IPS-NIHi7 (cell line): ENCODE measurements around the gene CDH23.

ENCODE experiments used
- DNase-seq: peaks from one replicate; pipeline ENCODE4 v3.0.0; 2012; ENCODE audit warnings: mixed read lengths; ENCODE audit errors: extremely low spot score

The CDH23 gene

DNA sequence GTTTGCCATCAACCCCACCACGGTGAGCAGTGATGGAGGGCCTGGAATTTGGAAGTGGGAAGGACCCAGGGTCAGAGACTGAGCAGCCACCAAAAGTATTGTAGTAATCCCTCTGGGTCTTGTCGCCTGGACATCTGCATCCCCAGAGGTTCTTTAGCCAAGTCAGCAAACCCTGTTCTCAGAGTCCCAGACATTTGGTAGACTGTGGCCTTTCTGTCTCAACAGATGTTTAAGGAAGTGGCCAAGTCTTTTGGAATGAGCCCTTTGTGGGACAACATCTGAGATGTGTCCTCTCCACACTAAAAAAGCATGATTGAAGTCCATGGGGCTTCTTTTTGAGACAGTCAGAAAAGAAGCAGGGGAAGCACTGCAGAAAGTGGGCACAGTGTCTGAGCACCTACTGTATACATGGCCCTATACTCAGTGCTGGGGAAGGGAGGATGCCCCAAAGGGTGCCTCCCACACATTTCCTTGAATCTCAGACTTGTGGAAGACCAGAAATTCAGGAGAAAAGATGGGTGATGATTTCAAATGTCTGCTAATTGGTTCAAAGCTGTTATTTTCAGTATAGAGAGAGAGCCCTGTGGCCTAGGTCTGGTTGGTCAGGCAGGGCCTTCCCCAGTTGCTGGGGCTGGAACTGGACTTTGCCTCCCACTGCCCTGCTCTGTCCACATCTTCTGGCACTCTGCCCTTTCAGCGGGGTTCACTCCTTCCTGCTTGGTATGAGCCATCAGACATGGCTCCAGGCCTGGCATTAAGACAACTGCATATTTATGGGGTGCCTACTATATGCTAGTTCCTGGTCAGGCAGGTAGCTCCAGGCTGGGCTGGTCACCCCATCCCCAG lies 403.1 kb downstream of the CDH23 start:
- no peak for DNase-seq

DNA sequence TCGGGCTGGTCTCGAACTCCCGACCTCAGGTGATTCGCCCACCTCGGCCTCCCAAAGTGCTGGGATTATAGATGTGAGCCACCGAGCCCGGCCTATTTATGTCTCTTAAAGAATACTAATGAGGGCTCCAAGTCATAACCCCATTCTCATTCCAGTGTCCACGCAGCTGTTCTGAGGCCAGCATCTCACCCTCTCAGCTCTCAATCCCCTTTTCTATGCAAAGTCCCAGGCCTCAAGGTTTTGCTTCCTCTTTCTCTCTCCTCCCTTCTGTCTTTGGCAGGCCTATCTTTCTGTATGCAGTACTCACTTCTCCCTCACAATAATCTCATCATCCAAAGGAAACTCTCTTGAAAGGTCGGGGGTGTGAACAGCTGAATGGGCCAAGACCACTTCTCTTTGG lies 404.6 kb downstream of the CDH23 start:
- DNase-seq = no peak

DNA sequence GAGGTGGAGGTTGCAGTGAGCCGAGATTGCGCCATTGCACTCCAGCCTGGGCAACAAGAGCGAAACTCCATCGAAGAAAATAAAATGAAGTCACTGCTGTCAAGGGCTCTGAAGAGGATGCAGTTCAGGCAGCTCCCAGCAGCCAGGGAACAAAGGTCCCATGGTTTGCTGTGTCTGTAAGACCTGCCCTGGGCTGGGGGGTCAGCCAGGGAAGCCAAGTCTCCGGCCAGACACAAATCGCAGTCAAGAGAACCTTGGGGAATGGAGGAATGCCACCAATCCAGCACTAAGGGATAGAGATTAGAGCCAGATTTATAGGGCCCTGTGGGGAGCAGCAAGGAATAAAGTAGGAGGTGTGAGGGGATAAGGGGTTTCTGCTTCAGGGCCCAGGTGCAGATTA lies 405.5 kb downstream of the CDH23 start:
- no peak for DNase-seq

DNA sequence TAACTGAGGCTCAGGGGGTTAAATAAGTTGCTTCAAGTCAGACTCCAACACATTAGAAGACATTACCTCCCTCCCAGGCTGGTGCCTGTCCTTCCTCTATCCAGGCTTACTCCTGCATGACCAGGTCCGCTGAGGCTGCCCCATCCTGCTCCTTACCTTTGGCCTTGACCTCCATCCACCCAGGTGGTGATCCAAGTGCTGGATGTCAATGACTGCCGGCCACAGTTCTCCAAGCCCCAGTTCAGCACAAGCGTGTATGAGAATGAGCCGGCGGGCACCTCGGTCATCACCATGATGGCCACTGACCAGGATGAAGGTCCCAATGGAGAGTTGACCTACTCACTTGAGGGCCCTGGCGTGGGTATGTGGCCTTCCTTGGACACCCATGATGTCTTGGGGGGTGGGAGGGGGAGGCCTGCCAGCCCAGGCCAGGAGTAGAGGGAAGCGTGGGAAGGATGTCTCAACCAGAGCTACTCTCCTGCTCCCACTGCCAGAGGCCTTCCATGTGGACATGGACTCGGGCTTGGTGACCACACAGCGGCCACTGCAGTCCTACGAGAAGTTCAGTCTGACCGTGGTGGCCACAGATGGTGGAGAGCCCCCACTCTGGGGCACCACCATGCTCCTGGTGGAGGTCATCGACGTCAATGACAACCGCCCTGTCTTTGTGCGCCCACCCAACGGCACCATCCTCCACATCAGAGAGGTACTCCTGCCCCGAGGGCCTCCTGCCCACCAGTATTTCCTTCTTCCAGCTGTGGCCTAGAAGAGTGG lies 406.2 kb downstream of the CDH23 start:
- DNase-seq = no peak

DNA sequence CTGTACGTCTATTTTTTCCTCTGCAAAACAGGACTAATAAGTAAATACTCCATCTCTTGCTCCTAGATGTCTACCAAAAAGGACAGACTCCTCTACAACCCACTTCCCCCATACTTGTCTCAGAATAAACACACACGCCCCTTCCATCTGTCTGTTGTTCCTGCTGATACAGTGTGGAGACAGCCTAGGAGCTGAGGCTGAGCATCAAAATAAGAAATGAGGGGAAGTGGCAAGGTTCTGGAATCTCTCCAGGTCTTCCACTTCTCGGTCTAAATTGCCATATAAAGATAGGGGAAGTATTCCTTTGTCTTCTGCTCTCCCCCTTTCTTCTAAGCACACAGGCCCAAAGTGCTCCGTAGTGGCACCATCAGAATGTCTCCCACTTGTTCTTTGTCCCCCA lies 407.4 kb downstream of the CDH23 start:
- DNase-seq = no peak

DNA sequence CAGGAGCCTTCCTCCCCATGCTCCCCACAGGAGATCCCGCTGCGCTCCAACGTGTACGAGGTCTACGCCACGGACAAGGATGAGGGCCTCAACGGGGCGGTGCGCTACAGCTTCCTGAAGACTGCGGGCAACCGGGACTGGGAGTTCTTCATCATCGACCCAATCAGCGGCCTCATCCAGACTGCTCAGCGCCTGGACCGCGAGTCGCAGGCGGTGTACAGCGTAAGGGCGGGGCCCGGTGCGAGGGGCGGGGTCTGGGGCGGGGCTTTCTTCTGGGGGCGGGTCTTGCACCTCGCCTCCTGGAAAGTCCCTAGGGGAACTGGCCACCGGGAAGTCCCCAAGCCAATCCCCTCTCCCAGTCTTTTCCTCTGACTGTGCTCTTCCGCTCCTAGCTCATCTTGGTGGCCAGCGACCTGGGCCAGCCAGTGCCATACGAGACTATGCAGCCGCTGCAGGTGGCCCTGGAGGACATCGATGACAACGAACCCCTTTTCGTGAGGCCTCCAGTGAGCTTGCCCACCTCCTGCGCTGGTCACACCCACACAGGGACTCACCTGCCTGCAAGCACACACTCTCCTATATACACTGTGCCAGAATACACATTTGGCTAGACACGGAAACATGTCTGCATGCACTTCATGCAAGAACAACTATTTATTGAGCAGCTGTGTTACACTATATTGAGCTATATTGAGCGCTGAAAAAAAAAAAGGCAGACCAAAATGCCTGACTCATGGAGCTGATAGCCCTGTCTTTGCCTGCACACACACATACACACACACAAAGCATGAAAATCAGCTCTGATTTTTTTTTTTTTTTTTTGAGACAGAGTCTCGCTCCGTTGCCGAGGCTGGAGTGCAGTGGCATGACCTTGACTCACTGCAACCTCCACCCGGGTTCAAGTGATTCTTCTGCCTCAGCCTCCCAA lies 409.3 kb downstream of the CDH23 start:
- DNase-seq = peak; percentile 96

DNA sequence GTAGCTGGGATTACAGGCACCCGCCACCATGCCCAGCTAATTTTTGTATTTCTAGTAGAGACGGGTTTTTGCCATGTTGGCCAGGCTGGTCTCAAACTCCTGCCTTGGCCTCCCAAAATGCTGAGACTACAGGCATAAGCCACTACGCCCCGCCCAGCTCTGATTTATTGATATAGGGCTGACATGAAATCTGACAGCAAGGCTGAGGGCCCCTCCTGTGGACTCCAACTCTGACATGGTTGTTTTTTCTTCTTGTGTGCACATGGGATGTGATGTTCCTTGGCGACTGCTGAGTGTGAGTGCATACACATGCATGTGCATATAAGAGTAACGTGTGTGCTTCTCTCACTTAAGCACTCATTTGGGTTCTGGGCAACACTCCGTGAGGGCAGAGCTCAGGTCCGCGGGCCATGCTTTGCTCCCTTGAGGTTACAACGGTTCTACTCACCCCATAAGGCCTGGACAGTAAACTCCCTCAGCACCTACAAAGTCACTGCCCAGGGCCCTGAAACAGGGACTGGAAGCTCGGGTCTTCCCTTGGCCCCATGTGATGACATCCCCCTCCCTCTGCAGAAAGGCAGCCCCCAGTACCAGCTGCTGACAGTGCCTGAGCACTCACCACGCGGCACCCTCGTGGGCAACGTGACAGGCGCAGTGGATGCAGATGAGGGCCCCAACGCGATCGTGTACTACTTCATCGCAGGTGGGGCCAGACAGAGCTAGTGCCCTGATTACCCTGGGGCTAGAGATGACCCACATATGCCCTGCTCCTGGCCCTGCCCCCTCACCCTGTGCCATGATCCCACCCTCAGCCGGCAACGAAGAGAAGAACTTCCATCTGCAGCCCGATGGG lies 410.2 kb downstream of the CDH23 start:
- DNase-seq = no peak

DNA sequence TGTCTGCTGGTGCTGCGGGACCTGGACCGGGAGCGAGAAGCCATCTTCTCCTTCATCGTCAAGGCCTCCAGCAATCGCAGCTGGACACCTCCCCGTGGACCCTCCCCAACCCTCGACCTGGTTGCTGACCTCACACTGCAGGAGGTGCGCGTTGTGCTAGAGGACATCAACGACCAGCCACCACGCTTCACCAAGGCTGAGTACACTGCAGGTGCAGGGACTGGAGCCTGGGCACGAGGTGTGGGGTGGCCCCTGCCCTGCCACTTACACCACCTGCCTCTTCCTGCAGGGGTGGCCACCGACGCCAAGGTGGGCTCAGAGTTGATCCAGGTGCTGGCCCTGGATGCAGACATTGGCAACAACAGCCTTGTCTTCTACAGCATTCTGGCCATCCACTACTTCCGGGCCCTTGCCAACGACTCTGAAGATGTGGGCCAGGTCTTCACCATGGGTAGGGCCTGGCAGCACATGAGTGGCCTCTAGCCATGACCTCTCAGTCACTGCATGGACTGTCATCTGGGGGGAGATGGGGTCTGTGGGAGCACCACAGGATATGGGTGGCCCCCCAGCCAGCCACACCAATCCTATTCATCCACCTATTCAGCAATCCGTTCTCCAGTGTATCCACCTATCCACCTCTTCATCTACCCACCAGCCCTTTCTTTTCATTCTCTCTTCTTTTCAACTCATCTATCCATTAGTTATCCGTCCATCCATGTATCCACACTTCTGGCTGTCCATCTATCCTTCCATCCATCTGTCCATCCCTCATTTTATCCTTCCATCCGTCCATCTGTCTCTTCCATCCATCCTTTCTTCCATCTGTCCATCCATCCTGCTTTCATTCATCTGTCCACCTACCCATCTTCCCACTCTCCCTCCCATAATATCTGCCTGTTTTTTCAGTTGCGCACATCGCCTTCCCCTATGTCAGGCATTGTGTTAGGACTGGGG lies 411.1 kb downstream of the CDH23 start:
- DNase-seq = no peak

DNA sequence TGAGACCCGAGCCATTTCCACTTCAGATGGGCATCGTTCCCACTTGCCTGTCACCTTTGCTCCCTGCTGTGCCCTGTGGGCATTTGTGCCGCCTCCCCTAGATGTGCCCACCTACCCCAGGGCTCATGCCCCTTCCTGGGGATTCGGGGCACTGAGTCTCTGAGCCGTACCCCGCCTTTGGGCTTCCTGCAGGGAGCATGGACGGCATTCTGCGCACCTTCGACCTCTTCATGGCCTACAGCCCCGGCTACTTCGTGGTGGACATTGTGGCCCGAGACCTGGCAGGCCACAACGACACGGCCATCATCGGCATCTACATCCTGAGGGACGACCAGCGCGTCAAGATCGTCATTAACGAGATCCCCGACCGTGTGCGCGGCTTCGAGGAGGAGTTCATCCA lies 412.9 kb downstream of the CDH23 start:
- no peak for DNase-seq

DNA sequence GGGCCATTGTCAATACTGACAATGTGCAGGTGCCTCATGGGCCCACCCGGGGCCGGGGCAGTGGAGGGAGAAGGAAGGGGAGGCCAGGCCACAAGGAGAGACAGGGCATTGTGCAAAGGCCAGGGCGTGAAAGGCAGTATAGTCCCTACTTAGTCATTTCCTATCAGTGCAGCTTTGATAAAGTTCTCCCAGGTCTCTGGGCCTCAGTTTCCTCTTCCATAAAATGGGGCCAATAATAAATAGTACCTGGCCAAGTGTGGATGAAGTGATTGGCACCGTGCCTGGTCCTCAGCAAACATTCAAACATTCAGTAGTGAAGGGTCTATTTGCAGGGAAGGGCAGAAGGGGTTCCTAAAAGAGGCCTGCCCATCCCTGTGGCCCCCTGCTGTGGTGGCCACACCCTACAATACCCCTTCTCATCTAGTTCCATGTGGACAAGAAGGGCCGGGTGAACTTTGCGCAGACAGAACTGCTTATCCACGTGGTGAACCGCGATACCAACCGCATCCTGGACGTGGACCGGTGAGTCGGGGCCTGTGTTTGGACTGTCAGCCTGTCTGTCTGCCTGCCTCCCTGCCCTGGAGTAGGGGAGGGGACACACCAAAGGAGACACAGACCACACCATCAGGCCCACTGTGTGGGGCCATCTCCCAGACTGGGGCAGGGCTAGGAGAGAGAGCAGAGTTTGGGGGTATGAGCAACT lies 413.5 kb downstream of the CDH23 start:
- DNase-seq = no peak

DNA sequence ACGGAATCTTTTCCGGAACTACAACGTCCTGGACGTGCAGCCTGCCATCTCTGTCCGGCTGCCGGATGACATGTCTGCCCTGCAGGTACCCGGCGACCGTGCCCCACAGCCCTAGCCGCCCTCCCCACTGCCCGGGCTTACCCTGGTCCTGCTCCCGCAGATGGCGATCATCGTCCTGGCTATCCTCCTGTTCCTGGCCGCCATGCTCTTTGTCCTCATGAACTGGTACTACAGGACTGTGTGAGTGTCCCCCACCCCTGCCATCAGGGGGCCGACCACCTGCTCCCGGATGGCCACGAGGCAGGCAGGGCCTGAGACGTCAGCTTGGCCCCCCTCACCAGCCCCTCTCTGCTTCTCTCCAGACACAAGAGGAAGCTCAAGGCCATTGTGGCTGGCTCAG lies 414.6 kb downstream of the CDH23 start:
- no peak for DNase-seq

DNA sequence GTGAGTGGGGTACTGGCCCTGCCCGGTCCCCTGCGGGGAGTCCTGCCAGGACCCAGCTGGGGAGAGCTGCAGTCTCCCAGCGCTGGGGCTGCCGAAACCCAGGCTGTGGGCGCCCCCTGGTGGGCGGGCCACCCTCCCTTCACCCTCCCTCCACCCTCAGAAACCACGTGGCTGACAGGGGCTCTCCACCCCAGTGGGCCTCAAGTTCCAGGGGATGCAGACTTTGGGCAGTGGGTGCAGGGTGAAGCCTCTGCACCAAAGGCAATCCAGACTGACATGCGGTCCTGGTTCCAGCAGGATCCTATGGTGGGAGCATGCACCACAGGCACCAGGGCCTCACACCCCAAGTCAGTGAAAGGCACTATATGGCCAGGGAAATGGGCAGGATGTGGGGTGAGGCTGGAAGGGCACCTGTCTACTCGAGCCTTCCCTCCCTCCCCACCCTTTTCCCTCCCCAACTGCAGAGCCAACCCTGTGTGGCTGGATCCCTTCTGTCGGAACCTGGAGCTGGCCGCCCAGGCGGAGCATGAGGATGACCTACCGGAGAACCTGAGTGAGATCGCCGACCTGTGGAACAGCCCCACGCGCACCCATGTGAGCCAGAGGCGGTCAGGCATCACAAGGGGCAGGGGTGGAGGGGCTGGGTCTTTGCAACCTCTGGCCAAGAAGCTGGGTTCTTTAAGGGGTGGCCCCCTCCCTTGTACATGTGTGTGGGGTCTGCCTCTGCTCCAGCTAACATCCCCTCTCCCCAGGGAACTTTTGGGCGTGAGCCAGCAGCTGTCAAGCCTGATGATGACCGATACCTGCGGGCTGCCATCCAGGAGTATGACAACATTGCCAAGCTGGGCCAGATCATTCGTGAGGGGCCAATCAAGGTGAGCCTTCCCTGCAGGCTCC lies 415.5 kb downstream of the CDH23 start:
- peak; percentile 87 for DNase-seq

DNA sequence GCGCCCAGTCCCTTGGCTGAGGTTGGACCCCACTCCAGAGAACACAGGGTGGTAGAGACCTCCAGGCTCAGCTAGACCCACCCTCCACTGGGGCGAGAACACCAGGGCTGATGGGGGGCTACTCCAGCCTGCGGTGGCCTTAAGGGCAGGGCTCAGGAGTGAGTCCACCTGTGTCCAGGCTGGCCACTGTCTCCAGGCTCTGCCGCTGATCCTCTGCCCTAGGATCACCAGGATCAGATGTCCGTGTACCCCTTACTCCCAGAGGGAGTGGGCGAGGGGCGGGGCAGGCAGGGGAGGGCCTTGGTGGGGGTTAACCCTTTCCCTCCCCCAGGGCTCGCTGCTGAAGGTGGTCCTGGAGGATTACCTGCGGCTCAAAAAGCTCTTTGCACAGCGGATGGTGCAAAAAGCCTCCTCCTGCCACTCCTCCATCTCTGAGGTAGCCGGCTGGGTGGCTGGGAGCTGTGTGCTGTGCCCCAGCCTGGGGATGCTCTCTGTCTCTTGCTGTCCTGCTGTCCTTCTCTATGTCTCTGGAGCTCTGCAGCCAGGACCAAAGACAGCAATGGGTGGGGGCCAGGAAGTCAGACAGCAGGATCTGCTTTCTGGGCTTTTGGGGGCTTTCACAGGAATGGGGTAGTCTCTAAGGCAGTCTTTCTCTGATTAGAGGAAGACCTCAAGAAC lies 416.3 kb downstream of the CDH23 start:
- no peak for DNase-seq

DNA sequence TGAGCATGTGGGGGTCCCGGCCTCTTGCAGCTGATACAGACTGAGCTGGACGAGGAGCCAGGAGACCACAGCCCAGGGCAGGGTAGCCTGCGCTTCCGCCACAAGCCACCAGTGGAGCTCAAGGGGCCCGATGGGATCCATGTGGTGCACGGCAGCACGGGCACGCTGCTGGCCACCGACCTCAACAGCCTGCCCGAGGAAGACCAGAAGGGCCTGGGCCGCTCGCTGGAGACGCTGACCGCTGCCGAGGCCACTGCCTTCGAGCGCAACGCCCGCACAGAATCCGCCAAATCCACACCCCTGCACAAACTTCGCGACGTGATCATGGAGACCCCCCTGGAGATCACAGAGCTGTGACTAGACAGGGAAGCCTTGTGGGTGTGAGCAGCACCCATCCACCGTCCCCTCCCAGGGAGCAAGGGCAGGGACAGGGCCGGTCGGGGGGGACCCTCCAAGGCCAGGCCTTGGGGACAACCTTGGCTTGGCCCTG lies 418.2 kb downstream of the CDH23 start:
- peak; percentile 64 for DNase-seq

DNA sequence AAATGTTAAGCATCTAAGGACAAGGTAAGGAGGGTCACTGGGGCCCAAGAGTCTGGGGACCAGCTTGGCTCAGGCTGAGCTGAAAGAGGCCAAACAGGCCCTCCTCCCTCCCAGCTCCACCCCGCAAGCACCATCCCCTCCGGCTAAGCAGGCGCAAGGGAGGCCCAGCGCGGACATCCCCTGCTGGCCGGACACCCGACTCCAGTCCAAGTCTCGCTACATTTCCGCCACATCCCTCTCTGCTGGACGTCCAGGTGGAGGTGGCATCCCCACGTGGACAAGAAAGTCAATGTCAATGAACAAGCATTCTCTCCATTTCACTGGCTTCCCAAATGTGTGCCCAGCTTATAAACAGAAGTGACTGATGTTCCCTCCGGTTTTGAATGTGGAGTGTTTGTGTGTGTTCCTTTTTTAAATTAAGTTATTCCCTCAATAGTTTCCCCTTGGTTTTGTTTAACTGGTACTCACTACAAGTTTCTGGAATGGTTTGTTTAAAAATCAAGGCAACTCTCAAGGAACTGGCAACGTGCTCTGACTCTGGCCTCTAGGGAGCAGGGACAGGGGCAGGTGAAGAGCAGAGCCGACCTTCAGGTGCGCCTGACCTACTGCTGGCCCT lies 418.9 kb downstream of the CDH23 start:
- DNase-seq = no peak

DNA sequence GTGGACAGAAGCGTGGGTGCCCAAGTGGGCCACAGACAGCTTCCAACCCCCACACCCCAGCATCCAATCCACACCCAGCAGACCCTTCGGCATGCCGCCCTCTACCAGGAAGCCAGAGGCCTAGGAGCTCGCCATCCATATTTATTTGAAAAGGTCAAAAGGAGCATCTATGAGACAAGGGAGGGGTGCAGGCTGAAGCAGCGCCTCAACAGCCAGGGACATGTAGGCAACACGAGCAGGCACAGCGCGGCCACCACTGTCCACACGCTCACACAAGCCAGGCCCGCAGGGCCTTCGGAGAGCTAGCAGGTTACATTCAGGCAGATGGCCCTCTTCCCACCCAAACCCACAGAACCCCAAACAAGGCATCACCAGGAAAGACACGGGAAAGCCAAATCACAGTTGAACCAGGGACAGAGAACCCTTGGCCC lies 419.7 kb downstream of the CDH23 start:
- no peak for DNase-seq
